ENCODE results near the gene PDGFRB. TPM values are rescaled to one million over a fixed set of nuclear protein-coding genes. Genes with fewer than 3 reads are reported as not detected.

Gene PDGFRB
- total and polyA plus RNA-seq, 2 of the 8 experiments (the other 6 are each of a cell fraction or from before 2014, with no cell fraction given): 4.2 to 13.7 TPM

- no peaks in the 10 kb centered on the region for H3K79me1 ChIP-seq (ENCODE audit: low read depth, low read length)
- H3K9ac ChIP-seq (replicated peaks in 1 of 4; ENCODE audit: extremely low read depth in 1 of 4, low read depth in 3 of 4, low read length in 3 of 4): no peak overlapping the region
- H2AK5ac ChIP-seq (ENCODE audit: low read depth, low read length): no peak overlapping the region
- no peak overlapping the region for H3K4me3 ChIP-seq (ENCODE audit: extremely low read depth in 1 of 4, insufficient read depth in 2 of 4, low read depth in 3 of 4, low read length in 4 of 4)
- H3K36me3 ChIP-seq (ENCODE audit: control insufficient read depth in 2 of 4, insufficient read depth in 4 of 4, low read length in 3 of 4): no peaks in the 10 kb centered on the region
- H3K79me2 ChIP-seq (ENCODE audit: control insufficient read depth in 1 of 2, insufficient read depth in 2 of 2, low read length in 2 of 2): no peaks in the 10 kb centered on the region
- no peak overlapping the region for H2BK20ac ChIP-seq (ENCODE audit: low read length)
- H2AFZ ChIP-seq (ENCODE audit: low read length): no peak overlapping the region
- no peaks in the 10 kb centered on the region; the same call in 1 of the 2 replicates for H3K23me2 ChIP-seq (ENCODE audit: low read depth, low read length)
- FAIRE-seq (no peak), DNase-seq (ENCODE audit: low read depth in 1 of 2, low spot score in 2 of 2) (peak in 1 of 2 experiments; percentile 28)
- no peak overlapping the region for H2BK120ac ChIP-seq (replicated peaks; ENCODE audit: low read depth, low read length)
- no peak overlapping the region for H3K56ac ChIP-seq (replicated peaks; ENCODE audit: insufficient read length, low read depth, low read length)
- no peak overlapping the region for H3K14ac ChIP-seq (ENCODE audit: insufficient read length)
- no peak overlapping the region for H2BK5ac ChIP-seq (ENCODE audit: low read depth, low read length)
- H2BK12ac ChIP-seq (ENCODE audit: low read depth, low read length): no peak overlapping the region
- H3K4ac ChIP-seq (replicated peaks; ENCODE audit: insufficient read length, low read depth, low read length): no peak overlapping the region
- H3K23ac ChIP-seq (ENCODE audit: insufficient read length): no peak overlapping the region
- H2BK15ac ChIP-seq (ENCODE audit: low read length): no peak overlapping the region
- TF ChIP-seq SP4 (IDR thresholded peaks at IDR 0.05; ENCODE audit: low read length): no peak
- 0 out of 2 replicates have a peak, but pooled peaks have one; percentile 0 for TF ChIP-seq KDM1A (IDR thresholded peaks at IDR 0.05; ENCODE audit: borderline replicate concordance, low read length)
- no peaks in the 10 kb centered on the region for H4K20me1 ChIP-seq (replicated peaks in 1 of 2; ENCODE audit: control insufficient read depth in 1 of 2, insufficient read depth in 2 of 2, low read length in 2 of 2)
- H3K9me3 ChIP-seq (ENCODE audit: insufficient read depth in 2 of 2, low read depth in 1 of 2, low read length in 1 of 2): no peaks in the 10 kb centered on the region
- no peak overlapping the region for H4K5ac ChIP-seq (ENCODE audit: insufficient read length, low read depth, low read length)
- WGBS, 2 experiments (ENCODE audit: extremely low coverage in 1 of 2, insufficient coverage in 1 of 2, insufficient read length in 1 of 2, insufficient replicate concordance in 2 of 2, low coverage in 1 of 2, low lambda C conversion rate in 2 of 2, missing lambda C conversion rate in 1 of 2): 88% methylated on average over 7 of the region's 7 CpGs; no CpG with 5 or more reads in 1 of the 2 experiments
- no peak overlapping the region for H3K27ac ChIP-seq (ENCODE audit: low read depth, low read length)
- no peak overlapping the region for H3K4me2 ChIP-seq (ENCODE audit: insufficient read depth in 1 of 2, low read depth in 2 of 2, low read length in 2 of 2)
- H4K91ac ChIP-seq (replicated peaks; ENCODE audit: insufficient read length, low read length): no peak overlapping the region
- no peaks in the 10 kb centered on the region for H3K27me3 ChIP-seq (replicated peaks in 1 of 4; ENCODE audit: control insufficient read depth in 3 of 4, extremely low read depth in 1 of 4, insufficient read depth in 3 of 4, low read length in 3 of 4)
- ChIA-PET POLR2A (ENCODE audit: partially characterized antibody) (no interaction called here), CTCF (ENCODE audit: partially characterized antibody) (interaction anchor here (1.5 kb wide), 1 partner anchor 56 kb away, joined by 3 read pairs; no protein-coding TSS in a partner anchor)
- H3K4me1 ChIP-seq (replicated peaks in 1 of 4; ENCODE audit: control insufficient read depth in 3 of 4, insufficient read depth in 4 of 4, low read length in 3 of 4): peaks cover 0 to 6% (median 1%) of the 10 kb centered on the region in 4 experiments; a peak in 5 of 7 replicates
- H4K8ac ChIP-seq (ENCODE audit: extremely low read depth, insufficient read depth, low read length): peak overlapping the region; percentile 9; the same call in 1 of the 2 replicates
- H3K18ac ChIP-seq (ENCODE audit: extremely low read depth, low read length): no peak overlapping the region
Observed at GRCh38 chr5:150078802-150079689, 76.6 kb downstream of the PDGFRB start.

Data from H1 (cell line).